K562 (cell line): Measurements from ENCODE around the gene PABPC1L2B.
"Not testable (repeated sequence)": the region's sequence is repeated elsewhere in the genome, so short reads cannot be mapped to it uniquely, and the experiment has no call there.

Source experiments
- COPS2 ChIP-seq: fragments of 450-650 bp; conservative IDR thresholded peaks from 2 replicates; pipeline ENCODE4 v1.6.1; 2016; ENCODE audit warnings: mild to moderate bottlenecking, moderate library complexity
- CTCF ChIP-seq, 3 experiments: IDR thresholded peaks in 2 of 3; conservative IDR thresholded peaks in 1 of 3; 2 replicates each; pipeline ENCODE4 v1.5.1; 2011 to 2012; ENCODE audit warnings: low read length in 3 of 3, mild to moderate bottlenecking in 3 of 3, control low read depth in 2 of 3, improper control_type of control experiment in 1 of 3, inconsistent platforms in 1 of 3, low read depth in 1 of 3, mixed read lengths in 1 of 3, moderate library complexity in 1 of 3; ENCODE audit not compliant: insufficient read depth in 2 of 3
- GATA2 ChIP-seq: sonication (generic); formaldehyde crosslinking; IDR thresholded peaks from 2 replicates; pipeline ENCODE4 v1.4.0; 2020; ENCODE audit warnings: mild to moderate bottlenecking, missing genetic modification reagents
- KAT7 ChIP-seq: sonication (generic); formaldehyde crosslinking; IDR thresholded peaks from 2 replicates; pipeline ENCODE4 v1.8.0; 2022; ENCODE audit warnings: missing genetic modification reagents, mild to moderate bottlenecking, borderline replicate concordance
- TEAD2 ChIP-seq: fragments of 450-650 bp; IDR thresholded peaks from 2 replicates; pipeline ENCODE4 v1.6.1; 2016; ENCODE audit warnings: missing genetic modification characterization, control low read depth, missing compliant biosample characterization
- ZNF589 ChIP-seq: fragments of 200-800 bp; sonication (Bioruptor generic); IDR thresholded peaks from 2 replicates; pipeline ENCODE4 v1.6.1; 2016; ENCODE audit warnings: low read depth, missing genetic modification characterization, missing compliant biosample characterization
- ZNF740 ChIP-seq, 3 experiments: fragments of 200-800 bp in 1 of 3; sonication (Bioruptor generic) in 1 of 3; sonication (generic) in 1 of 3; formaldehyde crosslinking in 1 of 3; IDR thresholded peaks; 2 replicates each; pipeline versions ENCODE4 v1.6.1 to v1.8.0; 2016 to 2022; ENCODE audit warnings: mild to moderate bottlenecking in 2 of 3, missing compliant biosample characterization in 2 of 3, missing genetic modification characterization in 2 of 3, missing genetic modification reagents in 1 of 3

GRCh38 chrX:72980894-72981469 is 21.8 kb upstream of the PABPC1L2B start:
- TF ChIP-seq CTCF (IDR thresholded peaks at IDR 0.05 in 2 of 3, conservative IDR thresholded peaks at IDR 0.05 in 1 of 3; ENCODE audit: insufficient read depth in 2 of 3, low read depth in 1 of 3, low read length in 3 of 3); GATA2 (CRISPR knock-in tag); ZNF740 (CRISPR knock-in tag; IDR thresholded peaks at IDR 0.05); ZNF740 (tag; IDR thresholded peaks at IDR 0.05); ZNF589 (CRISPR knock-in tag); COPS2; KAT7 (CRISPR knock-in tag); TEAD2 (tag): not testable (repeated sequence)
